Neural cell (in vitro differentiated cells): ENCODE measurements around the gene FAT2. TPM values are rescaled to one million over a fixed set of nuclear protein-coding genes. Genes with fewer than 3 reads are reported as not detected.

Experiments used
- H2AFZ ChIP-seq: fragments of 200-600, 300-800 bp; sonication (generic), shearing (Covaris generic); 2 replicates; pipeline ENCODE4 v1.6.0; 2014; ENCODE audit warnings: low read depth, mild to moderate bottlenecking, antibody characterized with exemption, low read length, moderate library complexity
- H3F3A ChIP-seq: fragments of 200-600 bp; shearing (Covaris generic); 2 replicates; pipeline ENCODE4 v1.6.1; 2016; ENCODE audit warnings: mild to moderate bottlenecking, moderate library complexity, mixed read lengths, antibody characterized with exemption, low read length; ENCODE audit not compliant: insufficient read depth, poor library complexity, severe bottlenecking
- H3K27ac ChIP-seq: fragments of 200-600, 300-800 bp; sonication (generic), shearing (Covaris generic); 2 replicates; pipeline ENCODE4 v1.5.1; 2014; ENCODE audit warnings: mild to moderate bottlenecking, low read length, moderate library complexity
- H3K27me3 ChIP-seq: fragments of 300-800, 200-600 bp; sonication (generic), shearing (Covaris generic); 2 replicates; pipeline ENCODE4 v1.6.0; 2014; ENCODE audit warnings: mild to moderate bottlenecking, low read depth, low read length, moderate library complexity; ENCODE audit not compliant: insufficient read depth
- H3K36me3 ChIP-seq: fragments of 300-800, 200-600 bp; sonication (generic), shearing (Covaris generic); 2 replicates; pipeline ENCODE4 v1.5.1; 2014; ENCODE audit warnings: mild to moderate bottlenecking, antibody characterized with exemption, low read length, moderate library complexity; ENCODE audit not compliant: insufficient read depth
- H3K4me2 ChIP-seq: fragments of 300-800, 200-600 bp; sonication (generic), shearing (Covaris generic); 2 replicates; pipeline ENCODE4 v1.6.0; 2014; ENCODE audit warnings: mild to moderate bottlenecking, low read length
- H3K4me3 ChIP-seq: fragments of 300-800, 200-600 bp; sonication (generic), shearing (Covaris generic); 2 replicates; pipeline ENCODE4 v1.5.1; 2014; ENCODE audit warnings: mild to moderate bottlenecking, low read length, moderate library complexity
- H3K79me2 ChIP-seq: fragments of 200-600 bp; shearing (Covaris generic); replicated peaks from 2 replicates; pipeline ENCODE4 v1.6.0; 2014; ENCODE audit warnings: mild to moderate bottlenecking, low read length, moderate library complexity; ENCODE audit not compliant: insufficient read depth
- H3K9ac ChIP-seq: fragments of 300-800, 200-600 bp; sonication (generic), shearing (Covaris generic); 2 replicates; pipeline ENCODE4 v1.6.1; 2016; ENCODE audit warnings: mild to moderate bottlenecking, low read length, mixed read lengths
- H3K9me2 ChIP-seq: fragments of 200-600 bp; shearing (Covaris generic); 2 replicates; pipeline ENCODE4 v1.6.1; 2016; ENCODE audit warnings: mild to moderate bottlenecking, low read length, mixed read lengths; ENCODE audit not compliant: insufficient read depth
- H3K9me3 ChIP-seq: fragments of 200-600, 300-800 bp; sonication (generic), shearing (Covaris generic); 2 replicates; pipeline ENCODE4 v1.6.1; 2016; ENCODE audit warnings: mild to moderate bottlenecking, mixed run types, low read length, moderate library complexity, mixed read lengths
- H4K20me1 ChIP-seq: fragments of 200-600 bp; shearing (Covaris generic); 2 replicates; pipeline ENCODE4 v1.6.1; 2016; ENCODE audit warnings: mild to moderate bottlenecking, mixed run types; ENCODE audit not compliant: insufficient read depth
- CTCF ChIP-seq: fragments of 450-650 bp; IDR thresholded peaks from 2 replicates; pipeline ENCODE4 v1.5.1; 2014; ENCODE audit warnings: antibody characterized with exemption, mild to moderate bottlenecking, moderate library complexity; ENCODE audit not compliant: poor library complexity, severe bottlenecking
- EP300 ChIP-seq: fragments of 450-650 bp; conservative IDR thresholded peaks from 2 replicates; pipeline ENCODE4 v1.6.1; 2014; ENCODE audit warnings: antibody characterized with exemption, mild to moderate bottlenecking, moderate library complexity; ENCODE audit not compliant: poor library complexity, severe bottlenecking
- EZH2 ChIP-seq: fragments of 200-600, 300-800 bp; shearing (Covaris generic), sonication (generic); IDR thresholded peaks from 2 replicates; pipeline ENCODE4 v1.6.1; 2014; ENCODE audit warnings: antibody characterized with exemption, low read length, borderline replicate concordance, mild to moderate bottlenecking; ENCODE audit not compliant: insufficient read depth, poor library complexity, severe bottlenecking
- MXI1 ChIP-seq: fragments of 450-650 bp; conservative IDR thresholded peaks from 2 replicates; pipeline ENCODE4 v1.6.1; 2014; ENCODE audit warnings: antibody characterized with exemption, mild to moderate bottlenecking; ENCODE audit not compliant: poor library complexity, severe bottlenecking
- POLR2AphosphoS5 ChIP-seq: IDR thresholded peaks from 2 replicates; pipeline ENCODE4 v1.6.1; 2012
- RAD21 ChIP-seq: fragments of 450-650 bp; conservative IDR thresholded peaks from 2 replicates; pipeline ENCODE4 v1.6.1; 2014; ENCODE audit warnings: antibody characterized with exemption, mild to moderate bottlenecking, moderate library complexity
- SMC3 ChIP-seq: fragments of 450-650 bp; conservative IDR thresholded peaks from 2 replicates; pipeline ENCODE4 v1.6.1; 2014; ENCODE audit warnings: antibody characterized with exemption, mild to moderate bottlenecking, moderate library complexity; ENCODE audit not compliant: poor library complexity
- TAF1 ChIP-seq: IDR thresholded peaks from 2 replicates; pipeline ENCODE4 v1.6.1; 2012; ENCODE audit warnings: low read depth
- polyA plus RNA-seq: library from polyadenylated mRNA; depleted of rRNA; stranded (reverse); fragments of >200 nt; gene quantifications from 2 replicates; pipeline ENCODE4 v1.2.3, GENCODE V29; 2014
- TF ChIP-seq, protein P1 (sequence below): IDR thresholded peaks from 2 replicates; pipeline ENCODE4 v1.6.1; 2012; ENCODE audit warnings: borderline replicate concordance

FAT2 gene
- polyA plus RNA-seq, 1 donor from 2014 or later: not detected

DNA sequence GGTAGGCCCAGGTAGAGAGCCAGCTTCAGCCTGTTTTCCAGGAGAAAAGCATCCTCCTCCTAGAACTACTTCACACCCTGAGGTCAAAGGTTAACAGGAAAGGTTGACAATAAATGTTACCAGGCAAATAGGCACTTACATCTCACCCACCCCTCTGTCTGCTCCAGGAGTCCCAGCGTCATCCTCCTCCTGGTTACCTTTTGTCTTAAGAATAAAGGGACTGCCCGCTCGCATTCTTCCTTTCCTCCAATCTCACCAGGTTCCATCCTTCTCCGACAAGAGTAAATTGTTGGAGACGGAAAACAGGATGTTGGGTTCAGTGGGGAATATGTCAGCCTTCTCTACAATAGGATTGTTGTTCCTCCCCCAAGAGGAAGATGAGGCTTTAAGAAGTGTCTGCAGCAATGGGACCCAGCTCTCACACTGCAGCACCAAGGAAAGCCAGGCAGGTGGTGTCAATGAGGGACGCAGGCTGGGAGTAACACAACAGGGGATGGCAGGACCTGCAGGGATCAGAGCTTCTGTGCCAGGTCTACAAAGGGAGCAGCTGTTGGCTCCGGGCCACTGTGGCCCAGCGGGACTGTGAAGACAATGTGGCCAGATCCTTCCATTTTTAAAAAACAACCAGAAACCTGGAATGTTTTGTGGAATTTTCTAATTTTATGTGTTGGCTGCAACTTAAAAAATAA, 29.0 kb downstream of the FAT2 start:
- Histone ChIP-seq H3K9me3 (no peaks in the 10 kb centered on the region), H4K20me1 (no peaks in the 10 kb centered on the region), H3K9me2 (no peaks in the 10 kb centered on the region), H3K79me2 (no peaks in the 10 kb centered on the region), H2AFZ (no peak overlapping the region), H3K27me3 (no peaks in the 10 kb centered on the region), H3K9ac (no peak overlapping the region), H3K36me3 (no peaks in the 10 kb centered on the region), H3F3A (no peaks in the 10 kb centered on the region), H3K4me2 (no peak overlapping the region), H3K27ac (no peak overlapping the region), H3K4me3 (no peak overlapping the region)
- TF ChIP-seq SMC3 (no peak), EZH2 (no peak), POLR2AphosphoS5 (no peak)

GRCh38 chr5:151557951-151558350, 33.2 kb downstream of the FAT2 start:
- Histone ChIP-seq H3K36me3 (no peaks in the 10 kb centered on the region), H3K9ac (no peak overlapping the region), H2AFZ (no peak overlapping the region), H3K79me2 (no peaks in the 10 kb centered on the region), H3K27ac (no peak overlapping the region), H3K4me3 (no peak overlapping the region), H3F3A (no peaks in the 10 kb centered on the region), H3K9me3 (no peaks in the 10 kb centered on the region), H3K27me3 (no peaks in the 10 kb centered on the region), H3K9me2 (no peaks in the 10 kb centered on the region), H3K4me2 (no peak overlapping the region), H4K20me1 (no peaks in the 10 kb centered on the region)
- TF ChIP-seq RAD21: no peak
- no peak for TF ChIP-seq TAF1
- TF ChIP-seq MXI1: no peak
- no peak for TF ChIP-seq SMC3
- TF ChIP-seq POLR2AphosphoS5: no peak
- no peak for TF ChIP-seq CTCF
- TF ChIP-seq, protein P1, sequence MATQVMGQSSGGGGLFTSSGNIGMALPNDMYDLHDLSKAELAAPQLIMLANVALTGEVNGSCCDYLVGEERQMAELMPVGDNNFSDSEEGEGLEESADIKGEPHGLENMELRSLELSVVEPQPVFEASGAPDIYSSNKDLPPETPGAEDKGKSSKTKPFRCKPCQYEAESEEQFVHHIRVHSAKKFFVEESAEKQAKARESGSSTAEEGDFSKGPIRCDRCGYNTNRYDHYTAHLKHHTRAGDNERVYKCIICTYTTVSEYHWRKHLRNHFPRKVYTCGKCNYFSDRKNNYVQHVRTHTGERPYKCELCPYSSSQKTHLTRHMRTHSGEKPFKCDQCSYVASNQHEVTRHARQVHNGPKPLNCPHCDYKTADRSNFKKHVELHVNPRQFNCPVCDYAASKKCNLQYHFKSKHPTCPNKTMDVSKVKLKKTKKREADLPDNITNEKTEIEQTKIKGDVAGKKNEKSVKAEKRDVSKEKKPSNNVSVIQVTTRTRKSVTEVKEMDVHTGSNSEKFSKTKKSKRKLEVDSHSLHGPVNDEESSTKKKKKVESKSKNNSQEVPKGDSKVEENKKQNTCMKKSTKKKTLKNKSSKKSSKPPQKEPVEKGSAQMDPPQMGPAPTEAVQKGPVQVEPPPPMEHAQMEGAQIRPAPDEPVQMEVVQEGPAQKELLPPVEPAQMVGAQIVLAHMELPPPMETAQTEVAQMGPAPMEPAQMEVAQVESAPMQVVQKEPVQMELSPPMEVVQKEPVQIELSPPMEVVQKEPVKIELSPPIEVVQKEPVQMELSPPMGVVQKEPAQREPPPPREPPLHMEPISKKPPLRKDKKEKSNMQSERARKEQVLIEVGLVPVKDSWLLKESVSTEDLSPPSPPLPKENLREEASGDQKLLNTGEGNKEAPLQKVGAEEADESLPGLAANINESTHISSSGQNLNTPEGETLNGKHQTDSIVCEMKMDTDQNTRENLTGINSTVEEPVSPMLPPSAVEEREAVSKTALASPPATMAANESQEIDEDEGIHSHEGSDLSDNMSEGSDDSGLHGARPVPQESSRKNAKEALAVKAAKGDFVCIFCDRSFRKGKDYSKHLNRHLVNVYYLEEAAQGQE: no peak
- no peak for TF ChIP-seq EZH2
- TF ChIP-seq EP300: no peak
